ENCODE measurements around the gene RRAS.
"Not testable (repeated sequence)": the region's sequence is repeated elsewhere in the genome, so short reads cannot be mapped to it uniquely, and the experiment has no call there.

The RRAS gene

DNA sequence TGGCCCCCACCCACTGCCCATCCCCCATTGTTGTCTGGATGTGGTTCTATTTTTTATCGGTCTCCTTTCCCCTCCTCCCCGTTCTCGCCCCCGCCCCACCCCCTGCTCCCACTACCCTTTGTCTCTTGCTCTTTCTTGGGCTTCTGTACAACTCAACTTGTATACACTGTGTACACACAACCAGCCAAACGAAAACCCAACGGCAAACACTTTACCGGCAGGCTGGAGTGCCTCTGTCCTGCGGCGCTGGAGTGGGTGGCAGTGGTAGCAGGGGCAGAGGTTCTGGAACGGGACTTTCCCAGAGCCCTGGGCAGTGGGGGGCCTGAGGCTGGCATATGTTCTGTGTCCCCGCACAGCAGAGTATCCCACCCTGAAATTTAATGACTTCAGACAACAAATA, 13.7 kb downstream of the RRAS start:
- DNase-seq = no peak

DNA sequence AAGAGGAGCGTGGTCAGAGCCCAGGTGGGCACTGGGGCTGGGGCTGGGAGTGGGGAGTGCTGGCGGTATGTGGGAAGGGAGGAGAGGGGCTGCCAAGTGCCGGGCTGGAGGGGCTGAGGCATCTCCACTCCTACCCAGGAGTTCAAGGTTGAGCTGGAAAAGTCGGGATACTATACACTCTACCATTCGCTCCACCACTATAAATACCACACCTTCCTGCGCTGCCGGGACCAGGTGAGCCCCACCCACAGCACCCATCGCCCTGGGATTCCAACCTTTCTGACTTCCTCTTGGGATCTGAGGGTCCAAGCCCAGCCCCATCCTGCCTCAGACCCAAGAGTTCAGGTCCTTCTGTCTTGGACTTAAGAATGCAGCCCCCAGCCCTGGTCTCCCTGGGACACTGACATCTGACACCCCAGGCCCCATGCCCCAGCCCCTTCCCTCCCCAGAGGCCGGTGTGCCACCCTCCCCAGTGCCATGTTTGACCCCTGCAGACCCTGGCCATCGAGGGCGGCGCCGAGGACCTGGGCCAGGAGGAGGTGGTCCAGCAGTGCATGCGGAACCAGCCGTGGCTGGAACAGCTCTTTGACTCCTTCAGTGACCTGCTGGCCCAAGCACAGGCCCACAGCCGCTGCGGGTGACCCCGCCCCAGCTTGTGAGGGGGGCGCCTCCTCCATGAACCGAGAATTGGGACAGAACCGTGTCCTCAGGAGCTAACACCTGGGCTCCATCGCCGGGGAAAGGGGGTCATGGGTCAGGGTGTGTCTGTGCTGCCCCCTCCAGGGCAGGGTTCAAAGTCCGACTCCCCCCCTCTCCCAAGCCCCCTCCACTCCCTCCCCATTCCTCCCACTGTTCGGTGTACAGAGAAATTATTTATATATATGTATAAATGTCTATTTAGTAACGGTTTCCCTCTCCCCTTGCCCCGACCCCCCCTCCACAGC, 14.7 kb downstream of the RRAS start:
- no peak for DNase-seq

DNA sequence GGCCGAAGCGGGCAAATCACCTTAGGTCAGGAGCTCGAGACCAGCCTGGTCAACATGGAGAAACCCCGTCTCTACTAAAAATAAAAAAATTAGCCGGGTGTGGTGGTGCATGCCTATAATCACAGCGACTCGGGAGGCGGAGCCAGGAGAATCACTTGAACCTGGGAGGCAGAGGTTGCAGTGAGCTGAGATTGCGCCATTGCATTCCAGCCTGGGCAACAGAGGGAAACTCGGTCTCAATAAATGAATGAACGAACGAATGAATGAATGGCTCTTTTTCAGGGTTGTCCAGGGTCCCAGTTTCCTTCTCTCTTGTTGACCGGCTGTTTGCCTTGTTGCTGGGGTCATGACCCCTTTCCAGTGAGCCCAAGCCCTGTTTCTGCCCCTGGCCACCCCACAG, 22.1 kb downstream of the RRAS start:
- DNase-seq = not testable (repeated sequence)

DNA sequence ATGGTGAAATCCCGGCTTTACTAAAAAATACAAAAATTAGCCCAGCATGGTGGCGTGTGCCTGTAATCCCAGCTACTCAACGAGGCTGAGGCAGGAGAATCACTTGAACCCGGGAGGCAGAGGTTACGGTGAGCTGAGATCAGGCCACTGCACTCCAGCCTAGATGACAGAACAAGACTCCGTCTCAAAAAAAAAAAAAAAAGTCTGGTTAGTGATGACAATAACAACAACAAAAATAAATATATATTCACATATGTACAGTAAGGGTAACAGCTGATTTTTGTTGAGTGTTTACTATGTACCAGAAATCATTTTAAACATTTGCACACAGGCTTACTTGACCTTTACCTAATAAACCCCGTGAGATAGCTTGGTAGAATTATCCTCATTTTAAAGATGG, 23.0 kb downstream of the RRAS start:
- no peak for DNase-seq

DNA sequence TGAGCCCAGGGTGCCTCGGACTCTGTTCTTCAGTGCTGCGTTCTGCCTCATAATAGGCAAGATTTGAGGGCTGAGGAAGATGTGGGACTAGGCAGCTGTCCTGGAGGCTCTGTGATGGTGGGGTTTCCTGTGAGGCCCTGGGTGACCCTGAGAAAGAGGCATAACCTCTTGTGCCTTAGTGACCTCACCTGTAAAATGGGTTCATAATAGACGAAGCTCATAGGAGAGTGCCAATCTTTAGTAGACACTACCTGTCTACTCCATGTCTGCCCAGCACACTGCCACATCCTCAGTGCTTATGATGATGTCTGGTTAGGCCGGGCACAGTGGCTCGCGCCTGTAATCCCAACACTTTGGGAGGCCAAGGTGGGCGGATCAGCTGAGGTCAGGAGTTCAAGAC, 23.4 kb downstream of the RRAS start:
- DNase-seq = no peak

DNA sequence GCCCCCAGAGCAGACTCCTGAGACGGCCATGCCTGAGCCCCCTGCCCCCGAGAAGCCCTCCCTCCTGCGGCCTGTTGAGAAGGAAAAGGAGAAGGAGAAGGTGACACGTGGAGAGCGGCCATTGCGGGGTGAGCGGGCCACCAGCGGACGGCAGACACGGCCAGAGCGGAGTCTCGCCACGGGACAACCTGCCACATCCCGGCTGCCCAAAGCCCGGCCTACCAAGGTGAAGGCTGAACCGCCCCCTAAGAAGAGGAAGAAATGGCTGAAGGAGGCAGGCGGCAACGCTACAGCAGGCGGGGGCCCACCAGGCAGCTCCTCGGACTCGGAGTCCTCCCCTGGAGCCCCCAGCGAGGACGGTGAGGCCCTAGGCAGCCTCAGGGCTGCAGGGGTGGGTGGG, 24.1 kb downstream of the RRAS start:
- DNase-seq = no peak

DNA sequence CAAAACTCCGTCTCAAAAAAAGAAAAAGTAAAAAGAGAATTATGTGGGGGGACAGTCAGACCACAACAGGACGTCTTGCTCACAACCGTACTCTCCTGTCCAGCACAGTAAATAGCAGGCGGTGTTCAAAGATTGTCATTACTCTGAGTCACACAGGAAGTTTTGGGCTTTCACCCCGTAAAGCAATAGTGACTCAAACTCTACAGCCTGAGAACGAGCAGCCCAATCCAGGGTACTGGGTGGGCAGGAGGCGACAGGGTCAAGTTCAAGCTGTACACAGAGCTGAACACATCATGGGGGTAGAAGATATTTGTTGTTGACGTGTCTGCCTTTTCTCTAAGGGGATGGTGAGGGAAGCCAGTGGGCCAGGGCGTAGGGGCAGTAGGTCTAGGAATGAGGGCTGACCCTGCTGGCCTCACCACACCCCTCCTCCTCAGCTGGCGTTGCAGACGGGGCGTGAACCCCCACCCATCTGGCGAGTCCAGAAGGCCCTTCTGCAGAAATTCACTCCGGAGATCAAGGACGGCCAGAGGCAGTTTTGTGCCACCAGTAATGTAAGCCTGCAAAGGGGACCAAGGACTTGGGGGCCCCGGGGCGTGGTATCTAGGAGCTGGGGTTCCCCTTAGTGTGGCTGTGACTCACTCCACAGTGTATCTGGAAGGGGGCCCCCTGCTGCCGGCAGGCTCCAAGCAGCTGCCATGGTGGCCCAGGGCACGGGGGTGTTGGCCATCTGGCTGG, 25.7 kb downstream of the RRAS start:
- no peak for DNase-seq

DNA sequence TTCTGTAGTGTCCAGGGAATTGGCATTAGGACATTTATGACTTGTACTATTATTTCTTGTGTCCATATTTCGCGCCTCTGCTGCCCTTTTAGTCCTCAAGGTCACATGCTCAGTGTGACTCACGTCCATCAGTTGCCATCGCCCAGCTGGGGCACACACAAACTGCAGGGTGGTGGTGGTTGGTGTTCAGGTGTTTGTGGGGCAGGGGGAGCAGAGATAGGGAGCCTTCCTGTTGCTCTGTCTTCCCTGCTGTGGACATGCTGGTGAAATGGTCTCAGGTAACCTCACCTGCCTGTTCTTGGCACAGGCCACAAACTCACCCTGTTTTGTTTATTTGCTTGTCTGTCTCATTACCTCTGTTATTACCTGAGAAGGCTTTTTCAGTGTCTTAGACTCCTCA, 26.6 kb downstream of the RRAS start:
- no peak for DNase-seq

DNA sequence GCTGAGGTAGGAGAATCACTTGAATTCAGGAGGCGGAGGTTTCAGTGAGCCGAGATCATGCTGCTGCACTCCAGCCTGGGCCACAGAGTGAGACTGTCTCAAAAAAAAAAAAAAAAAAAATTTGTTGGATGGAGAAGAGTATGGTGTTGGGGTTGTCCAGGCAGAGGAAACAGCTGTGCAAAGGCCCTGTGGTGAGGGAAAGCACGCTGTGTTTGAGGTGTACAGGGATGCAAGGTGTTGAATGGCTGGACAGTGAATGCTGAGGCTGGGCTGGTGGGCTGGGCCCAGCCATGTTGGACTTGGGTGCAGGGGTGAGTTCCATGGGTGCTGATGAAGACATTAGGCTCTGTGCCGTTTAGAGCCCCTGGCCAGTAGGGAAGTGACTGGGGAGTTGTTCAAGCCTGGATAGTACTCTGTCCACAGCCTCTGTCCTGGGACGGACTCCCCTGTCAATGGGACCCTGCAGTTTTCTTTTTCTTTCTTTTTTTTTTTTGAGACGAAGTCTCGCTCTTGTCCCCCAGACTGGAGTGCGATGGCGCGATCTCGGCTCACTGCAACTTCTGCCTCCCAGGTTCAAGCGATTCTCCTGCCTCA, 30.3 kb downstream of the RRAS start:
- no peak for DNase-seq

DNA sequence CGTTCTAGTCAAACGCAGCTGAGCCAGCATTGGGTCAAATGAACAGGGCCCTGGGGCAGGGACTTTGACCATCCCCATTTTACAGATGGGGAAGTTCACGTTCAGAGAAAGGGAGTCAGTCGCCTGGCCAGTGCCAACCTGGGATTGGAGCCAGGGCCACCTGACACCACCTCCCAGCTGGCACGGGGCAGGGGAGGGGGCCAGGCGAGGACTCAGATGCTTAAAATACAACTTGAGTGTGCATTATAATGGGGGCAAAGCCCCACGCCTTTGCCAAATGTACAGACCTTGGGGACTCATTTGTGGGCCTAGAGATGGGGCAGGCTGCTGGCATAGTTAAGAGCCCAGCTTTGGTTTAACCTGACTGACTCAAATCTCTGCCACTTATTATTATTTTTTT, 34.3 kb downstream of the RRAS start:
- no peak for DNase-seq

DNA sequence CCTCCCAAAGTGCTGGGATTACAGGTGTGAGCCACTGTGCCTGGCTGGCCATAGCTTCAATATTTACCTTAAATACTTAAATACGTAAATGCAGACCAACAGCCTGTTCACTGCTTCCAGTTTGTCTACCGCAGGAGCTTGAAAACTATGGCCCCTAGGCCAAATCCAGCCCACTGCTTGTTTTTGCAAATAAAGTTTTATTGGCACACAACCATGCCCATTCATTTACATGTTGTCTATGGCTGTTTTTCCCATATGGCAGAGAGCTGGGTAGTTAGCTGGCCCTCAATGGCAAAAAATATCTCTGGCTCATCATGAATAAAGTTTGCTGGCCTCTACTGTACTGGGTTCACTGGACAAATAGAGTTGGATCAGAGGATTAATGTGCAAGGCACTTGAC, 37.1 kb downstream of the RRAS start:
- no peak for DNase-seq

DNA sequence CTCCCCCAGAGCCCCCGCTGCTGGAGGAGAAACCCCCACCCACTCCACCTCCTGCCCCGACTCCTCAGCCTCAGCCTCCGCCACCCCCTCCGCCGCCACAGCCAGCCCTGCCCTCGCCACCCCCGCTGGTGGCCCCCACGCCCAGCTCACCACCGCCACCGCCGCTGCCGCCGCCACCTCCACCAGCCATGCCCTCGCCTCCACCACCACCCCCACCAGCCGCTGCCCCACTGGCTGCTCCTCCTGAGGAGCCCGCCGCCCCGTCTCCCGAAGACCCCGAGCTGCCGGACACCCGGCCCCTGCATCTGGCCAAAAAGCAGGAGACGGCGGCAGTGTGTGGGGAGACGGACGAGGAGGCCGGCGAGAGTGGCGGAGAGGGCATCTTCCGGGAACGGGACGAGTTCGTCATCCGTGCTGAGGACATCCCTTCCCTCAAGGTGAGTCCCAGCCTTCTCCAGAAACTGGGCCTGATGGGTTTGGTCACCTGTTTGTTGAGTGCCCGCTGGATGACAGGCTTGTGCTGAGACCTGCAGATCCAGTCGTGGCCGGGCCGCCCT, 38.4 kb downstream of the RRAS start:
- no peak for DNase-seq

DNA sequence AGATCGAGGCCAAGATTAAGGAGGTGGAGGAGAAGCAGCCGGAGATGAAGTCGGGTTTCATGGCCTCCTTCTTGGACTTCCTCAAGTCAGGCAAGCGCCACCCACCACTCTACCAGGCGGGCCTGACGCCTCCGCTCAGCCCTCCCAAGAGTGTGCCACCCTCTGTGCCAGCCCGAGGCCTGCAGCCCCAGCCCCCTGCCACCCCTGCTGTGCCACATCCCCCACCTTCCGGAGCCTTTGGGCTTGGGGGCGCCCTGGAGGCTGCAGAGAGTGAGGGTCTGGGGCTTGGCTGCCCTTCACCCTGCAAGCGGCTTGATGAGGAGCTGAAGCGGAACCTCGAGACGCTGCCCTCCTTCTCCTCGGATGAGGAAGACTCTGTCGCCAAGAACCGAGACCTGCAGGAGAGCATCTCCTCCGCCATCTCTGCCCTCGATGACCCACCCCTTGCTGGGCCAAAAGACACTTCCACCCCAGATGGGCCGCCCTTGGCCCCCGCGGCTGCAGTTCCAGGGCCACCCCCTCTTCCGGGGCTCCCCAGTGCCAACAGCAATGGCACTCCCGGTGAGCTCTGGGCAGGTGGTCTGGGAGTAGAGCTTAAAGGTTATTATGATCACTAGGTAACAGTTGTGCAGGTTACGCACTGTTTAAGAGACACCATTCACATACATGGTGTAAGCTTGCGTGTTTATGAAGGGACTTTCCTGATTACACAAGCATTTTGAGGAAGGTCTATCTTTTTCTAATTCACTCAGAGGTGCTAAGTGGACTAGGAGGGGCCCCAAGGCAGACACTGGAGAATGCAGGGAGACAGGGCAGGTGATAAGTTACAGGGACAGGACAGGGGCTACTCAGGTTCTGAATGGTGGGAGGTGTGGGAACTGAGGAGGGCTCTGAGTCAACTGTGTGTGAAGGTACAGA, 40.3 kb downstream of the RRAS start:
- no peak for DNase-seq

DNA sequence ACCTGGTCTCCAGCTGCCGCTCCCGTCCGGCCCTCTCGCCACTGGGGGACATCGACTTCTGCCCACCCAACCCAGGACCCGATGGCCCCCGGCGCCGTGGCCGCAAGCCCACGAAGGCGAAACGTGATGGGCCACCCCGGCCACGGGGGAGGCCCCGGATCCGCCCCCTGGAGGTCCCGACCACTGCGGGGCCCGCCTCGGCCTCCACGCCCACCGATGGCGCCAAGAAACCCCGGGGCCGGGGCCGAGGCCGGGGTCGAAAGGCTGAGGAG, 42.3 kb downstream of the RRAS start:
- no peak for DNase-seq

DNA sequence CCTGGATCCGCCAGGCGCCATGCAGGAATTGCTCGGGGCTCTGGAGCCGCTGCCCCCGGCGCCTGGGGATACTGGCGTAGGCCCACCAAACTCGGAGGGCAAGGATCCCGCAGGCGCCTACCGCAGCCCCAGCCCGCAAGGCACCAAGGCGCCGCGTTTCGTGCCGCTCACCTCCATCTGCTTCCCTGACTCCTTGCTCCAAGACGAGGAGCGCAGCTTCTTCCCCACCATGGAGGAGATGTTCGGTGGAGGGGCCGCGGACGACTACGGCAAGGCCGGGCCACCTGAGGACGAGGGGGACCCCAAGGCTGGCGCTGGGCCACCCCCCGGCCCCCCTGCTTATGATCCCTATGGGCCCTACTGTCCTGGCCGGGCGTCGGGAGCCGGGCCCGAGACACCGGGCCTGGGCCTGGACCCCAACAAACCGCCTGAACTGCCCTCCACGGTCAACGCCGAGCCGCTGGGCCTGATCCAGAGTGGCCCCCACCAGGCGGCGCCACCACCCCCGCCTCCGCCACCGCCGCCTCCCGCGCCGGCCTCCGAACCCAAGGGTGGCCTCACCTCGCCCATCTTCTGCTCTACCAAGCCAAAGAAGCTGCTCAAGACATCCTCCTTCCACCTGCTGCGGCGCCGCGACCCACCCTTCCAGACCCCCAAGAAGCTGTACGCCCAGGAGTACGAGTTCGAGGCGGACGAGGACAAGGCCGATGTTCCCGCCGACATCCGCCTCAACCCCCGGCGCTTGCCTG, 42.8 kb downstream of the RRAS start:
- DNase-seq = no peak

DNA sequence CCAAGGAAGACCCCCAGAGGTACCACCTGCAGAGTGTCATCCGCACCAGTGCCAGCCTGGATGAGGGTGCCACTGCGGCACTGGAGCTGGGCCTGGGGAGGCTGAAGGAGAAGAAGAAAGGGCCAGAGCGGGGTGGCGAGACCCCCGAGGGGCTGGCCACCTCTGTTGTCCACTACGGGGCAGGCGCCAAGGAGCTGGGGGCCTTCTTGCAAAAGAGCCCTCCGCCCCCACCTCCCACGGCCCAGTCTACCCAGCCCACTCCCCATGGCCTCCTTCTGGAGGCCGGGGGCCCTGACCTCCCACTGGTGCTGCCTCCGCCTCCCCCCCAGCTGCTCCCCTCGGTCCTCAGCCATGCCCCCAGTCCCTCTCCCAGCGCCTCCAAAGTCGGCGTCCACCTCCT, 43.5 kb downstream of the RRAS start:
- DNase-seq = no peak

DNA sequence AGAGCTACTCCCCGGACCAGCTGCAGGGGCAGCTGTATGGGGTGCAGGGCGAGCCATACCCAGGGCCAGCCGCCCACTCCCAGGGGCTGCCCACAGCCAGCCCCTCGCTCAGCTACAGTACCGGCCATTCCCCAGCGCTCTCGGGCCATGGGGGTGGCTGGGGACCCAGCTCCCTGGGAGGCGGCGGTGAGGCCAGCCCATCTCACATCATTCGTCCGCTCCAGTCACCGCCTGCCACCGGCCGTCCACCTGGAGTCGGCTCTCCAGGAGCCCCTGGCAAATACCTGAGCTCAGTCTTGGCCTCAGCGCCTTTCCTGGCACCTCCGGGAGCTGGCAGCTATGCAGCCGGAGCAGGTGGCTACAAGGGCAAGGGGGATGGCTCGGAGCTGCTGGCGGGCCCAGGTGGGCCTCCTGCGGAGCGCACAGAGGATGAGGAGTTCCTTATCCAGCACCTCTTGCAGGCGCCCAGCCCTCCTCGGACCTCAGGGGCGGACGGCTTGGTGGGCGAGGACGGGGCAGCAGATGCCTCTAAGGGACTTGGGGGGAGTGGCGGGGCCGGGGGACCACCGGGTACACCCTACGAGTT, 44.0 kb downstream of the RRAS start:
- no peak for DNase-seq

DNA sequence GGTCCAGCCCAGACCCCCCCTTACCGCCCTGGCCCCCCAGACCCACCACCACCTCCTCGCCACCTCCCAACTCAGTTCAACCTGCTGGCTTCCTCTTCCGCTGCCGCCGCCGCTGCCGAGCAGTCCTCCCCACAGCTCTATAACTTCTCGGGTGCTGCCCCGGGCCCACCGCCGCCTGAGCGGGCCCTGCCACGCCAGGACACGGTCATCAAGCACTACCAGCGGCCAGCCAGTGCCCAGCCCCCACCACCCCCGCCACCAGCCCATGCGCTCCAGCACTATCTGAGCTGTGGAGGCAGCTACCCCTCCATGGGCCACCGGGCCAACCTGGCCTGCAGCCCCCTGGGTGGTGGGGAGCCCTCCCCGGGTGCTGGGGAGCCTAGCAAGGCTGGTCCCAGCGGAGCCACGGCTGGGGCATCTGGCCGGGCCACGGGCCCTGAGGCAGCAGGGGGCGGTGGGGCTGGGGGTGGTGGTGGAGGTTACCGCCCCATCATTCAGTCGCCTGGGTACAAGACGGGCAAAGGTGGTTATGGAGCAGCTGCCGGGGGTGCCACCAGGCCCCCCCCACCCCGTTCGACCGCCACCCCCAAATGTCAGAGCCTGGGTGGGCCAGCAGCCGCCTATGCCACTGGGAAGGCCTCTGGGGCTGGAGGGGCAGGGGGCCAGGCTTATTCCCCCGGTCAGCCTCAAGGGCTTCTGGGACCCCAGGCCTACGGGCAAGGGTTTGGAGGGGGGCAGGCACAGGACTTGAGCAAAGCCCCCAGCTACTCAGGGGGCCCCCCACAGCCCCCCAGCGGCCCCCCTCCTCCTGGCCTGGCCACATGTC, 44.7 kb downstream of the RRAS start:
- no peak for DNase-seq

DNA sequence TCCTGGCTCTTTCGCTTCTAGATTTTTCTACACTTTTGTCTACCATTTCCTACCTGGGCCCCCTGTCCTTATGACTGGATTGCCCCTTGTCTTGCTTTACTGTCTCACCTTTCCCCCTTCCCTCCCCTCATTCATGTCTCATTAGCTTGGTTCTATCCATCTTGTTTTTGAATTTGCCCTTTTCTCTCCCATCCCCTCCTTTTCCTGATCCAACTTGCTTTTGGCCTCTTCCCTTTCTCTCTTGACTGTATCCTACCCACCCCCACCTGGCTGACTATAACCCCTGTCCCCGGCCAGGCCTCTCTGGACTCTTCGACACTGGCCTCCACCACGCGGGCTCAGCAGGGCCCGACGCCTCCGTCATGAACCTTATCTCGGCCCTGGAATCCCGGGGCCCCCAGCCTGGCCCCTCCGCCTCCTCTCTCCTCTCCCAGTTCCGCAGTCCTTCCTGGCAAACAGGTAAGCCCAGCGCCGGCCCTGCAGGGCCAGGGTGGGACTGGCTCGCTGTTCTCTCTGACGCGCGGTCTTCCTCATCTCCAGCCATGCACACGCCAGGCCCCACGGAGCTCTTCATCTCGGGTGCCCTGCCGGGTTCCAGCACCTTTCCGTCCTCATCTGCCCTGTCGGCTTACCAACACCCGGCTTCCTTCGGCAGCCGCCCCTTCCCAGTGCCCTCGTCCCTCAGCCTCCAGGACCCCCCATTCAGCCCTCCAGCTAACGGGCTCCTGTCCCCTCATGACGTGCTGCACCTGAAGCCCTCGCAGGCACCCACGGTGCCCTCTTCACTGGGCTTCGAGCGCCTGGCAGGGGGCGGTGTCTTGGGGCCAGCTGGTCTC, 45.6 kb downstream of the RRAS start:
- DNase-seq = no peak
